HEK293 (cell line): ENCODE results near the gene PTPRO.

Experiments
- CTCF ChIA-PET: fragments of 350-600 bp; formaldehyde crosslinking; extraction: SDS; loops from one replicate; lab custom pipeline; 2021; ENCODE audit warnings: antibody characterized with exemption; lab: Yijun Ruan, JAX
- POLR2A ChIA-PET: fragments of 300-600 bp; formaldehyde crosslinking; extraction: SDS; loops from one replicate; lab custom pipeline; 2020; ENCODE audit warnings: antibody characterized with exemption, inconsistent platforms; lab: Yijun Ruan, JAX
- H3K27ac ChIP-seq: fragments of 200-500 bp; sonication (Bioruptor generic); 2 replicates; pipeline ENCODE4 v1.5.1; 2014; ENCODE audit warnings: low read depth, low read length, control low read depth, inconsistent platforms; ENCODE audit errors: extremely low read depth
- H3K36me3 ChIP-seq, 2 experiments: fragments of 200-500 bp in 1 of 2; sonication (Bioruptor generic) in 1 of 2; 1 replicate in 1 of 2; 2 replicates in 1 of 2; pipeline ENCODE4 v1.5.1; 2014 to 2017; ENCODE audit warnings: inconsistent platforms in 2 of 2, low read length in 2 of 2; ENCODE audit not compliant: control insufficient read depth in 2 of 2, insufficient read depth in 1 of 2
- H3K4me1 ChIP-seq: fragments of 200-500 bp; sonication (Bioruptor generic); 2 replicates; pipeline ENCODE4 v1.5.1; 2014; ENCODE audit warnings: mild to moderate bottlenecking, low read length, inconsistent platforms; ENCODE audit not compliant: control insufficient read depth, insufficient read depth
- H3K4me3 ChIP-seq: 2 replicates; pipeline ENCODE4 v1.5.1; 2011; ENCODE audit warnings: low read depth, mild to moderate bottlenecking, control low read depth, low read length, moderate library complexity
- H3K9me3 ChIP-seq: fragments of 200-500 bp; sonication (Bioruptor generic); 2 replicates; pipeline ENCODE4 v1.5.1; 2014; ENCODE audit warnings: low read depth, low read length, inconsistent platforms; ENCODE audit not compliant: control insufficient read depth, insufficient read depth
- KLF10 ChIP-seq: fragments of 450-650 bp; IDR thresholded peaks from 2 replicates; pipeline ENCODE4 v1.5.1; 2018; ENCODE audit warnings: missing biosample characterization, mild to moderate bottlenecking, missing genetic modification characterization
- SP3 ChIP-seq: fragments of 450-650 bp; formaldehyde crosslinking; IDR thresholded peaks from 2 replicates; pipeline ENCODE4 v1.5.1; 2016; ENCODE audit warnings: missing biosample characterization, missing genetic modification characterization
- TRIM28 ChIP-seq: IDR thresholded peaks from 2 replicates; pipeline ENCODE4 v1.6.1; 2011; ENCODE audit warnings: low read length, control low read depth, borderline replicate concordance
- ZFP3 ChIP-seq: fragments of 450-650 bp; formaldehyde crosslinking; IDR thresholded peaks from 2 replicates; pipeline ENCODE4 v1.5.1; 2016; ENCODE audit warnings: low read depth, missing biosample characterization, missing genetic modification characterization
- ZNF140 ChIP-seq: fragments of 450-650 bp; formaldehyde crosslinking; IDR thresholded peaks from 2 replicates; pipeline ENCODE4 v1.5.1; 2016; ENCODE audit warnings: missing biosample characterization, missing genetic modification characterization
- ZNF157 ChIP-seq: fragments of 450-650 bp; formaldehyde crosslinking; IDR thresholded peaks from 2 replicates; pipeline ENCODE4 v1.5.1; 2016; ENCODE audit warnings: missing biosample characterization, missing genetic modification characterization
- ZNF266 ChIP-seq: fragments of 450-650 bp; formaldehyde crosslinking; IDR thresholded peaks from 2 replicates; pipeline ENCODE4 v1.5.1; 2016; ENCODE audit warnings: missing biosample characterization, missing genetic modification characterization, low read depth
- ZNF311 ChIP-seq: fragments of 450-650 bp; formaldehyde crosslinking; IDR thresholded peaks from 2 replicates; pipeline ENCODE4 v1.5.1; 2017; ENCODE audit warnings: missing biosample characterization, missing genetic modification characterization, borderline replicate concordance
- ZNF350 ChIP-seq: fragments of 450-650 bp; formaldehyde crosslinking; IDR thresholded peaks from 2 replicates; pipeline ENCODE4 v1.5.0; 2017; ENCODE audit warnings: missing biosample characterization, mild to moderate bottlenecking, missing genetic modification characterization
- ZNF366 ChIP-seq: fragments of 450-650 bp; formaldehyde crosslinking; conservative IDR thresholded peaks from 2 replicates; pipeline ENCODE4 v1.5.1; 2016; ENCODE audit warnings: missing biosample characterization, missing genetic modification characterization
- ZNF473 ChIP-seq: fragments of 450-650 bp; formaldehyde crosslinking; IDR thresholded peaks from 2 replicates; pipeline ENCODE4 v1.5.1; 2017; ENCODE audit warnings: missing biosample characterization, missing genetic modification characterization
- ZNF48 ChIP-seq: fragments of 450-650 bp; formaldehyde crosslinking; IDR thresholded peaks from 2 replicates; pipeline ENCODE4 v1.5.1; 2016; ENCODE audit warnings: missing biosample characterization, missing genetic modification characterization
- ZNF529 ChIP-seq: fragments of 450-650 bp; formaldehyde crosslinking; IDR thresholded peaks from 2 replicates; pipeline ENCODE4 v1.5.1; 2017; ENCODE audit warnings: missing genetic modification characterization, missing biosample characterization; ENCODE audit not compliant: insufficient replicate concordance
- ZNF561 ChIP-seq: fragments of 450-650 bp; IDR thresholded peaks from 2 replicates; pipeline ENCODE4 v1.5.1; 2018; ENCODE audit warnings: missing biosample characterization, missing genetic modification characterization, borderline replicate concordance
- ZNF596 ChIP-seq: fragments of 450-650 bp; IDR thresholded peaks from 2 replicates; pipeline ENCODE4 v1.5.0; 2018; ENCODE audit warnings: missing biosample characterization, mild to moderate bottlenecking, missing genetic modification characterization, moderate library complexity
- ZNF600 ChIP-seq: fragments of 450-650 bp; formaldehyde crosslinking; IDR thresholded peaks from 2 replicates; pipeline ENCODE4 v1.5.1; 2016; ENCODE audit warnings: missing biosample characterization, missing genetic modification characterization
- ZNF677 ChIP-seq: fragments of 450-650 bp; IDR thresholded peaks from 2 replicates; pipeline ENCODE4 v1.5.0; 2018; ENCODE audit warnings: missing biosample characterization, mild to moderate bottlenecking, missing genetic modification characterization, moderate library complexity
- ZNF843 ChIP-seq: fragments of 450-650 bp; formaldehyde crosslinking; IDR thresholded peaks from 2 replicates; pipeline ENCODE4 v1.5.1; 2016; ENCODE audit warnings: missing biosample characterization, missing genetic modification characterization
- TF ChIP-seq, protein P1 (sequence below): fragments of 450-650 bp; formaldehyde crosslinking; IDR thresholded peaks from 2 replicates; pipeline ENCODE4 v1.5.1; 2016; ENCODE audit warnings: missing biosample characterization, missing genetic modification characterization
- TF ChIP-seq, protein P2 (sequence below): fragments of 450-650 bp; formaldehyde crosslinking; IDR thresholded peaks from 2 replicates; pipeline ENCODE4 v1.5.1; 2017; ENCODE audit warnings: missing biosample characterization, missing genetic modification characterization
- TF ChIP-seq, protein P3 (sequence below): fragments of 450-650 bp; formaldehyde crosslinking; IDR thresholded peaks from 2 replicates; pipeline ENCODE4 v1.5.1; 2016; ENCODE audit warnings: missing biosample characterization, missing genetic modification characterization
- TF ChIP-seq, protein P4 (sequence below): fragments of 450-650 bp; formaldehyde crosslinking; IDR thresholded peaks from 2 replicates; pipeline ENCODE4 v1.5.0; 2017; ENCODE audit warnings: missing biosample characterization, missing genetic modification characterization, borderline replicate concordance
- TF ChIP-seq, protein P5 (sequence below): fragments of 450-650 bp; formaldehyde crosslinking; IDR thresholded peaks from 2 replicates; pipeline ENCODE4 v1.5.1; 2016; ENCODE audit warnings: missing biosample characterization, missing genetic modification characterization

The PTPRO gene

DNA sequence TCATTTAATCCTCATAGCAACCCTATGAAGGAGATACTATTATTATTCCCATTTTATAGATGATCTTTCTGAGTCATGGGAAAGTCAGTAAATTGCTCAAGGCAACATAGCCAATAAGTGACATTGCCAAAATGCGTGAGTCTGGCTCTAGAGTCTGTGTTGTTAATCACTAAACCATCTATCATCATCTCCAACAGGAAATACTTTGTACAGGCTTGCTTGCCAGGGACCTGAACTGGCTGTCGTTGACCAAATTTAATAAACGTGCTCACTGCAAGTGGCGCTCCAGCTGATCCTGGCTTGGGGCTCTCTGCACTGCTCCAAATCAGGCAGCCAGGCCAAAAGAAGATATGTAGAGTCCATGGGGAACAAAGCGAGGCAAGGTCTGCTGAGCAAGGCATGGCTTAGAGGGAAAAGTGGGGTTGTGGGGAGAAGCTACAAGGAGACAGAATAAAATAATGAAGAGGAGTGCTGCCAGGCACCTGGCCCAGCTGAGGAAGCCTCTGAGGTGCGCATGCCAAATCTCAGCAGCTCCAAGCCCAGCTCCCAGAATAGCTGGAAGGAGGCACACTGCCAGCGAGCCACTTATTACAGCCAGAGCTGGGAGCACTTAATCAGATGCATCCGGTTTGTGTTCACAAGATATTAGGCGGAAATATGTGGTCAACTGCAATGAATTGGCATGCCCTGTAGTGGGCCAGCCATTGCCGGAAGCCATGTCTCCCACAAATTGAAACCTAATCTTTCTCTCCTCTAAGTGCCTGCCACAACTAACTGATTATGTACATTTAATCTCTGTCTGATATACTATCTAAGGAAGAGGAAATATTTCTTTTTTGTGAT lies 43.3 kb upstream of the PTPRO start (continued):
- TF ChIP-seq, protein P1, sequence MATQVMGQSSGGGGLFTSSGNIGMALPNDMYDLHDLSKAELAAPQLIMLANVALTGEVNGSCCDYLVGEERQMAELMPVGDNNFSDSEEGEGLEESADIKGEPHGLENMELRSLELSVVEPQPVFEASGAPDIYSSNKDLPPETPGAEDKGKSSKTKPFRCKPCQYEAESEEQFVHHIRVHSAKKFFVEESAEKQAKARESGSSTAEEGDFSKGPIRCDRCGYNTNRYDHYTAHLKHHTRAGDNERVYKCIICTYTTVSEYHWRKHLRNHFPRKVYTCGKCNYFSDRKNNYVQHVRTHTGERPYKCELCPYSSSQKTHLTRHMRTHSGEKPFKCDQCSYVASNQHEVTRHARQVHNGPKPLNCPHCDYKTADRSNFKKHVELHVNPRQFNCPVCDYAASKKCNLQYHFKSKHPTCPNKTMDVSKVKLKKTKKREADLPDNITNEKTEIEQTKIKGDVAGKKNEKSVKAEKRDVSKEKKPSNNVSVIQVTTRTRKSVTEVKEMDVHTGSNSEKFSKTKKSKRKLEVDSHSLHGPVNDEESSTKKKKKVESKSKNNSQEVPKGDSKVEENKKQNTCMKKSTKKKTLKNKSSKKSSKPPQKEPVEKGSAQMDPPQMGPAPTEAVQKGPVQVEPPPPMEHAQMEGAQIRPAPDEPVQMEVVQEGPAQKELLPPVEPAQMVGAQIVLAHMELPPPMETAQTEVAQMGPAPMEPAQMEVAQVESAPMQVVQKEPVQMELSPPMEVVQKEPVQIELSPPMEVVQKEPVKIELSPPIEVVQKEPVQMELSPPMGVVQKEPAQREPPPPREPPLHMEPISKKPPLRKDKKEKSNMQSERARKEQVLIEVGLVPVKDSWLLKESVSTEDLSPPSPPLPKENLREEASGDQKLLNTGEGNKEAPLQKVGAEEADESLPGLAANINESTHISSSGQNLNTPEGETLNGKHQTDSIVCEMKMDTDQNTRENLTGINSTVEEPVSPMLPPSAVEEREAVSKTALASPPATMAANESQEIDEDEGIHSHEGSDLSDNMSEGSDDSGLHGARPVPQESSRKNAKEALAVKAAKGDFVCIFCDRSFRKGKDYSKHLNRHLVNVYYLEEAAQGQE (tag by site-specific recombination): no peak
- TF ChIP-seq ZNF140 (tag by site-specific recombination): no peak
- no peak for TF ChIP-seq ZFP3
- no peak for TF ChIP-seq ZNF600
- TF ChIP-seq, all 188 proteins: peak for 0

DNA sequence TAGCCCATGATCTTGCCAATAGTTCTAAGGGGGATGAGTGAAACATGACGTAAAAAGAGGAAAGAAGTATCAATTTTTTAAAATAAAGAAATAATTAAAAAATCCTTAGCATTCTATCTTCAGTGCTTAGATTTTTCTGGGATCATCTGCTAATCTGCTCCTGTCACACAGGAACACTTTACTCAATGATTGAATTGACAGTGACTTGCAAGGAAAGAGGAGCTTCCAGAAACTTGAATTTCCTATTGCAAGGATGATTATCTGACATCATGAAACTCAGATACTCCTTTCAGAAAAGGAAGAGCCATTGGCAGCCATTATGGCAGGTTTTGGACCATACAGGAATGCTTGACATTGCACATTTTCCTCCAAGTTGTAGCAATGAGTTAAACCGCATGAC lies 41.4 kb upstream of the PTPRO start:
- Histone ChIP-seq H3K36me3 (no peaks in the 10 kb centered on the region), H3K4me1 (no peaks in the 10 kb centered on the region), H3K27ac (no peak overlapping the region), H3K4me3 (no peak overlapping the region), H3K9me3 (no peaks in the 10 kb centered on the region)
- TF ChIP-seq, protein P2, sequence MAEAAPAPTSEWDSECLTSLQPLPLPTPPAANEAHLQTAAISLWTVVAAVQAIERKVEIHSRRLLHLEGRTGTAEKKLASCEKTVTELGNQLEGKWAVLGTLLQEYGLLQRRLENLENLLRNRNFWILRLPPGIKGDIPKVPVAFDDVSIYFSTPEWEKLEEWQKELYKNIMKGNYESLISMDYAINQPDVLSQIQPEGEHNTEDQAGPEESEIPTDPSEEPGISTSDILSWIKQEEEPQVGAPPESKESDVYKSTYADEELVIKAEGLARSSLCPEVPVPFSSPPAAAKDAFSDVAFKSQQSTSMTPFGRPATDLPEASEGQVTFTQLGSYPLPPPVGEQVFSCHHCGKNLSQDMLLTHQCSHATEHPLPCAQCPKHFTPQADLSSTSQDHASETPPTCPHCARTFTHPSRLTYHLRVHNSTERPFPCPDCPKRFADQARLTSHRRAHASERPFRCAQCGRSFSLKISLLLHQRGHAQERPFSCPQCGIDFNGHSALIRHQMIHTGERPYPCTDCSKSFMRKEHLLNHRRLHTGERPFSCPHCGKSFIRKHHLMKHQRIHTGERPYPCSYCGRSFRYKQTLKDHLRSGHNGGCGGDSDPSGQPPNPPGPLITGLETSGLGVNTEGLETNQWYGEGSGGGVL (tag by site-specific recombination): no peak
- TF ChIP-seq ZNF366 (tag by site-specific recombination) (no peak), ZNF266 (no peak), ZNF843 (tag by site-specific recombination) (no peak), ZNF677 (tag by site-specific recombination) (no peak), ZNF311 (tag by site-specific recombination) (no peak), ZNF48 (no peak), ZNF561 (tag by site-specific recombination) (no peak), SP3 (tag by site-specific recombination) (no peak), KLF10 (tag by site-specific recombination) (no peak), ZFP3 (no peak), ZNF157 (tag by site-specific recombination) (no peak), ZNF596 (tag by site-specific recombination) (no peak), TRIM28 (no peak), ZNF473 (tag by site-specific recombination) (no peak), ZNF529 (tag by site-specific recombination) (no peak), ZNF350 (tag by site-specific recombination) (no peak)
- TF ChIP-seq, protein P3, sequence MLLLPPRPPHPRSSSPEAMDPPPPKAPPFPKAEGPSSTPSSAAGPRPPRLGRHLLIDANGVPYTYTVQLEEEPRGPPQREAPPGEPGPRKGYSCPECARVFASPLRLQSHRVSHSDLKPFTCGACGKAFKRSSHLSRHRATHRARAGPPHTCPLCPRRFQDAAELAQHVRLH: no peak
- TF ChIP-seq, protein P4, sequence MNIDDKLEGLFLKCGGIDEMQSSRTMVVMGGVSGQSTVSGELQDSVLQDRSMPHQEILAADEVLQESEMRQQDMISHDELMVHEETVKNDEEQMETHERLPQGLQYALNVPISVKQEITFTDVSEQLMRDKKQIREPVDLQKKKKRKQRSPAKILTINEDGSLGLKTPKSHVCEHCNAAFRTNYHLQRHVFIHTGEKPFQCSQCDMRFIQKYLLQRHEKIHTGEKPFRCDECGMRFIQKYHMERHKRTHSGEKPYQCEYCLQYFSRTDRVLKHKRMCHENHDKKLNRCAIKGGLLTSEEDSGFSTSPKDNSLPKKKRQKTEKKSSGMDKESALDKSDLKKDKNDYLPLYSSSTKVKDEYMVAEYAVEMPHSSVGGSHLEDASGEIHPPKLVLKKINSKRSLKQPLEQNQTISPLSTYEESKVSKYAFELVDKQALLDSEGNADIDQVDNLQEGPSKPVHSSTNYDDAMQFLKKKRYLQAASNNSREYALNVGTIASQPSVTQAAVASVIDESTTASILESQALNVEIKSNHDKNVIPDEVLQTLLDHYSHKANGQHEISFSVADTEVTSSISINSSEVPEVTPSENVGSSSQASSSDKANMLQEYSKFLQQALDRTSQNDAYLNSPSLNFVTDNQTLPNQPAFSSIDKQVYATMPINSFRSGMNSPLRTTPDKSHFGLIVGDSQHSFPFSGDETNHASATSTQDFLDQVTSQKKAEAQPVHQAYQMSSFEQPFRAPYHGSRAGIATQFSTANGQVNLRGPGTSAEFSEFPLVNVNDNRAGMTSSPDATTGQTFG: no peak
- TF ChIP-seq, protein P5, sequence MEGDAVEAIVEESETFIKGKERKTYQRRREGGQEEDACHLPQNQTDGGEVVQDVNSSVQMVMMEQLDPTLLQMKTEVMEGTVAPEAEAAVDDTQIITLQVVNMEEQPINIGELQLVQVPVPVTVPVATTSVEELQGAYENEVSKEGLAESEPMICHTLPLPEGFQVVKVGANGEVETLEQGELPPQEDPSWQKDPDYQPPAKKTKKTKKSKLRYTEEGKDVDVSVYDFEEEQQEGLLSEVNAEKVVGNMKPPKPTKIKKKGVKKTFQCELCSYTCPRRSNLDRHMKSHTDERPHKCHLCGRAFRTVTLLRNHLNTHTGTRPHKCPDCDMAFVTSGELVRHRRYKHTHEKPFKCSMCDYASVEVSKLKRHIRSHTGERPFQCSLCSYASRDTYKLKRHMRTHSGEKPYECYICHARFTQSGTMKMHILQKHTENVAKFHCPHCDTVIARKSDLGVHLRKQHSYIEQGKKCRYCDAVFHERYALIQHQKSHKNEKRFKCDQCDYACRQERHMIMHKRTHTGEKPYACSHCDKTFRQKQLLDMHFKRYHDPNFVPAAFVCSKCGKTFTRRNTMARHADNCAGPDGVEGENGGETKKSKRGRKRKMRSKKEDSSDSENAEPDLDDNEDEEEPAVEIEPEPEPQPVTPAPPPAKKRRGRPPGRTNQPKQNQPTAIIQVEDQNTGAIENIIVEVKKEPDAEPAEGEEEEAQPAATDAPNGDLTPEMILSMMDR (tag by site-specific recombination): no peak
- CTCF ChIA-PET: interaction anchor here (1.2 kb wide), 1 partner anchor 12 kb away, joined by 3 read pairs; no protein-coding TSS in a partner anchor
- POLR2A ChIA-PET: no interaction called here
